WI38 (cell line): Measurements from ENCODE around the gene VSTM2B.
A peak's percentile ranks its signal among the peaks of the same experiment; 100 is the strongest.

Experiments used
- H3K4me3 ChIP-seq: 2 replicates; pipeline ENCODE4 v1.5.1; 2011; ENCODE audit warnings: low read depth, mild to moderate bottlenecking, control low read depth, low read length
- TF ChIP-seq, protein P1 (sequence below): IDR thresholded peaks from 2 replicates; pipeline ENCODE4 v1.5.1; 2012; ENCODE audit warnings: low read depth, mild to moderate bottlenecking, control low read depth, low read length

VSTM2B gene

DNA sequence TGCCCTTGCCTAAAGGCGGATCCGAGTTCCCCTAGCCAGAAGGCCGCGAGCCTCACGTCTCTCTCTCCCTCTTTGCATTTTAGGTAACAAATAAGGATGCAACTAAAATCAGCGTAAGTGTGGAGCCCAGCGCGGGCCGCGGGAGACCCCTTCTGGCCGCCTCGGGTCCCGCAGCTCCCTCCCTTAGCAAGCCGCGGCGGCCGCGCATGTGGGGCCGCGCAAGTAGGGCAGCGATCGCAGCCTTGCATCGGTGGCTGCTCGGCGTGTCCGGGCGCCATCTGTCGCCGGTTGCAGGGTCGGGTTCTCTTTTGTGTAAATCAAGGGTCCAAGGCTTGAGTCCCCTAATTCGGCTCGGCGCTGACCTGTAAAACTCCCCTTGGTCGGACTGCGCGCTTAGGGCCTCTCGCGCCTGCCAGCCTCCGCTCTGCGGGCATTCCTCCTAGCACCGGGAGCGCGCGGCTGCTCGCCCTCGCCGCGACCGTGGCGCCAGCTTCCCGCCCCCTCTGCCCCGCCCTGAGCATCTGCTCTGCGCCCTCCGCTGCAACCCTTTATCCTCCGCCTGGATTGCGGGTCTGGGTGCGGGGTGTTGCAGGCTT, 2.7 kb downstream of the VSTM2B start:
- peak overlapping the region; percentile 37 for H3K4me3 ChIP-seq
- TF ChIP-seq, protein P1, sequence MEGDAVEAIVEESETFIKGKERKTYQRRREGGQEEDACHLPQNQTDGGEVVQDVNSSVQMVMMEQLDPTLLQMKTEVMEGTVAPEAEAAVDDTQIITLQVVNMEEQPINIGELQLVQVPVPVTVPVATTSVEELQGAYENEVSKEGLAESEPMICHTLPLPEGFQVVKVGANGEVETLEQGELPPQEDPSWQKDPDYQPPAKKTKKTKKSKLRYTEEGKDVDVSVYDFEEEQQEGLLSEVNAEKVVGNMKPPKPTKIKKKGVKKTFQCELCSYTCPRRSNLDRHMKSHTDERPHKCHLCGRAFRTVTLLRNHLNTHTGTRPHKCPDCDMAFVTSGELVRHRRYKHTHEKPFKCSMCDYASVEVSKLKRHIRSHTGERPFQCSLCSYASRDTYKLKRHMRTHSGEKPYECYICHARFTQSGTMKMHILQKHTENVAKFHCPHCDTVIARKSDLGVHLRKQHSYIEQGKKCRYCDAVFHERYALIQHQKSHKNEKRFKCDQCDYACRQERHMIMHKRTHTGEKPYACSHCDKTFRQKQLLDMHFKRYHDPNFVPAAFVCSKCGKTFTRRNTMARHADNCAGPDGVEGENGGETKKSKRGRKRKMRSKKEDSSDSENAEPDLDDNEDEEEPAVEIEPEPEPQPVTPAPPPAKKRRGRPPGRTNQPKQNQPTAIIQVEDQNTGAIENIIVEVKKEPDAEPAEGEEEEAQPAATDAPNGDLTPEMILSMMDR: peak; percentile 82

DNA sequence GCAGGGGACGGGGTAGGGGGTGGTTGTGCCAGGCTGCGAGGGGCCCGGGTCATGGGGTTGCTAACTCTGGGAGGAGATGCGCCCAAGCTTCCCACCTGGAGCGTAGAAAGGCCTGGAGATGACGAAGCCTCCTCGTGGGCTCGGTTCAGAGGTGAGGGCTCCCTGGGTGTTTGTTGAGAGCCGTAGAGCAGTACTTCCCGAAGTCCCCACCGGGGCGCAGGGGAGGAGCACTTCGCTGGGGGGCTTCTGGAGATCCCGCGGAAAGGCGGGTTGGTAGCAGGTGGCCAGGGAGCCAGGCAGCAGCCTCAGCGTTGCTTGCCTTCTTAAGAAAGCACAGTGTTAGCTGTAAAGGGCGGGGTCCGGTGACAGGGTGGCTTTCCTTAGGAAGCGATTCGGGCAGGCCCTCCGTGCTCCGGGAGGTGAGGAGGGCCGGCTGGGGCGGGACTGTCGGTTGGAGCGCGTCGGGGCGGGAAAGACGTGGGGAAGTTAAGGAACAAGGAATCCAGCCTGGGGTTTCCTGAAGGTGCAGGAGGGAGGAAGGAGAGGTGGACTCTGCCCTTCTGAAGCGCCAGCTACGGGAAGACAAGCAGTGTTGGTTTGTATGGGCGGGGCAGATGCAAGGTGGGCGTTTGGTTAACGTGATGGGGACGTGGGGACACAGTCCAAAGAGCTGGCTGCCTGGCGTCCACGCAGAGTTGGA, 3.3 kb downstream of the VSTM2B start:
- H3K4me3 ChIP-seq: no peak overlapping the region; the same call in 1 of the 2 replicates

DNA sequence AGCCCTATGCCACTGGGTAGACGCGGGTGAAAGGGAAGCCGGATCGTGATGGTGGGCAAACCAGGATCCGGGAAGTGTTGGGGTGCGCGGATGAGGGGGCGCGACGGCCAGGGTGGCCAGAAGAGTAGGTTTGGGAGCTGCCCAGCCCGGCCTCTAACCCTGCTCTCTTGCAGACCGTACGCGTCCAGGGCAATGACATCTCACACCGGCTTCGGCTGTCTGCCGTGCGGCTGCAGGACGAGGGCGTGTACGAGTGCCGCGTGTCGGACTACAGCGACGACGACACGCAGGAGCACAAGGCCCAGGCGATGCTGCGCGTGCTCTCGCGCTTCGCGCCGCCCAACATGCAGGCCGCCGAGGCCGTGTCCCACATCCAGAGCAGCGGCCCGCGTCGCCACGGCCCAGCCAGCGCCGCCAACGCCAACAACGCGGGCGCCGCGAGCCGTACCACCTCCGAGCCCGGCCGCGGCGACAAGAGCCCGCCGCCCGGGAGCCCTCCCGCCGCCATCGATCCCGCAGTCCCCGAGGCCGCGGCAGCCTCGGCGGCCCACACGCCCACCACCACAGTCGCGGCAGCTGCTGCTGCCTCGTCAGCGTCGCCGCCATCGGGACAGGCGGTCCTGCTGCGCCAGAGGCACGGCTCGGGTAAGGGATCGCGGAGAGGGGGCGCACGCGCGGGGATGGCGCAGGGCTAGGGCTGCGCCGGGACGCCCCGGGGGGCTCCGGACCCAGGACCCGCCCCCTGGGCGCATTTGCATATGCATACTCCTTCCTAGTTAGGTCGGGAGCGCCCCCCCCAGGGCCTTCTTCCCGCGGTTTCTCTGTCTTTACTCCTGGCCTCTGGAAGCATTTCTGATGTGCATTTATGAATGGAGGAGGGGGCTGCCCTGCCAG, 4.1 kb downstream of the VSTM2B start:
- TF ChIP-seq, protein P1: no peak
- H3K4me3 ChIP-seq: no peak overlapping the region

More for the DNA sequence above, 3.3 kb downstream of the VSTM2B start:
- TF ChIP-seq, protein P1: no peak

DNA sequence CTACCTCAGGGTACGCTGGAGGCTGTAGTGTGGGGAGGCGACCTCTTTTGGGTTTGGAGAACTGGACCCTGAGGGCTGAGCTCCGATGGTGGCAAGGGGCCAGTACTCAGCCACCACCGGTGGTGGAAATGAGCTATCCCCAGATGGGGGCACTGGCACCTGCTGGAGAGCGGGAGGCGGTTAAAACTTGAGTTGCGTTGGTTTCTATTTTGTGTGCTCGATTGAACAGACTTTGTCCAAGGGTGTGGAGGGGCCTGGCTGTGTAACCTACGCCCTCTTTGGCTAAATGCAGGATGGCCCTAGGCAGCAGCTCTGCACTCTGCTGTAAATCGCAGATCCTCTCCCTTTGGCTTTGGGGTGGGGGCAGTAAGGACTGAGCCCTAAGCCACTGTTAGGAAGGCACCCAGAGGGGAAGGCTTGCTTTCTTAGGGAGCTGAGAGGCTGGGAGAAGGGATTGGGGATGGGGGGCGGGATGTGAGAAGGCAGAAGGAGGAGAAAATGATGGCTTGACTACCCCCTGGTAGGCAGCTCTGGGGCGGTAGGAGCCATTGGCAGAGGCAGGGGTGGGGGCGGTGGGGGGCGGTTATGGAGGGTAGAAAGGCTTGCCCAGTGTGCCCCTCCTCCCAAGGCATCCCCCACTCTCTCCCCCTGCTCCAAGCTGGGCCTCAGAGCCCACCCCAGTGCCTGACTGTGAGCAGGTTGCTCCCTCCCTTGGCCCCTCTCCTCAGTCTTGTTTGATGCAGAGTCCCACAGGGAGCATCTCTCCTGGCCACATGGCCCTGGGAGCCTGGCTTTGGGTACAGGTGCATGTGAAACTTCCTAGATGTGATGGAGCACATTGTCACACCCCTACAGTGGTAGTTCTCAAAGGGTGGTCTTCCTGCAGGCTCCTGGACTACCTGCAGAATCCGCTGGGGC, 5.0 kb downstream of the VSTM2B start:
- no peak overlapping the region for H3K4me3 ChIP-seq
- TF ChIP-seq, protein P1: no peak

DNA sequence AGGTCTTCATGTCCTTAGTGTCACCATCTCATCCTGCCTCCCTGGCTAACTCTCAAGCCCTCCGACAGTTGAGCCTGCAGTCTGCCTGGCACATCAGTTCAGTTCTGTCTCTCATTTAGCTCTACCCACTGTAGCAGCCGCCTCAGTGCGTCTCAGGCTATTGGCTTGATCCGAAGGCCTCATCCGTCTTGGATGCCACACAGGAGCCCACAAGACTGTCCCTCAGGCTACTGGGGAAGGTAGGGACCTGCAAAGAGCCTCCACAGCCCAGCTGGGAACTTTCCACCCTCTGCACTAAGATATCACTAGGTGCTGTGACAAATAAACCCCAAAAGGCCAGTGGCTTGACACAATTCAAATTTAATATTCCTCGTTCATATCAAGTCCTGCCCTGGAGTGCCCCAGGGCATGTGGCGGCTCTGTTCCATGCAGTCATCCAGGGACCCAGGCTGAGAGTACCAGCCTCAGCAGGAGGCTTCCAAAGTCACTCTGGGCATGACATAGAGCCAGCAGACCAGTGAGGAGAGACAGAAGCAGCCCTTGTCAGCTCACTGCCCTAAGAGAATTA, 5.7 kb downstream of the VSTM2B start:
- H3K4me3 ChIP-seq: no peak overlapping the region
- TF ChIP-seq, protein P1: no peak

DNA sequence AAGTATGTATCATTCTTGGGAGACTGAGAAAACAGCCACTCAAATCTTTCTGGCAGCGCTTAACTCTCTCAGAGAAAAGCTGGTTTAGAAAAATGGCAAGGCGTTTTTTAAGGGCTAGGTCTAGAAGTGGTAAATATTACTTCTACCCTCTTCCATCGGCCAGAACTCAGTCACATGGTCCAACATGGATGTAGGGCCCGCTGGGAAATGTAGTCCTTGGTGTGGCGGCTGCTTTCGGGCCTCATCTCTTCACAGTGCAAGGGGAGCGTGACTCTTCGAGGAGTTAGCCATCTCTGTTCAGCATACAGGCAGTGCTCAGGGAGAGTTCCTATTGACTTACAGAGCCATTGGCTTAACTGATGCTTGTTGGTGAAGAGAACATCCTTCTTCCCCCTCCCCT, 6.3 kb downstream of the VSTM2B start:
- no peak overlapping the region for H3K4me3 ChIP-seq
- TF ChIP-seq, protein P1: no peak
